Esophagus squamous epithelium (tissue), 4 donors: ENCODE measurements around the gene CLCN3.

ENCODE experiments used
- POLR2A ChIP-seq, 4 donors: fragments of 450-650 bp; IDR thresholded peaks; one replicate each; pipeline ENCODE4 v1.6.1; 2017; ENCODE audit warnings: antibody characterized with exemption in 4 of 4, mild to moderate bottlenecking in 4 of 4, moderate library complexity in 3 of 4
- TF ChIP-seq, protein P1 (sequence below), 6 experiments: fragments of 450-650 bp in 4 of 6; fragments of 200-600 bp in 2 of 6; sonication (generic) in 2 of 6; IDR thresholded peaks; one replicate each; pipeline ENCODE4 v1.5.1; 2016 to 2019; ENCODE audit warnings: antibody characterized with exemption in 6 of 6, mild to moderate bottlenecking in 4 of 6, moderate library complexity in 4 of 6

DNA sequence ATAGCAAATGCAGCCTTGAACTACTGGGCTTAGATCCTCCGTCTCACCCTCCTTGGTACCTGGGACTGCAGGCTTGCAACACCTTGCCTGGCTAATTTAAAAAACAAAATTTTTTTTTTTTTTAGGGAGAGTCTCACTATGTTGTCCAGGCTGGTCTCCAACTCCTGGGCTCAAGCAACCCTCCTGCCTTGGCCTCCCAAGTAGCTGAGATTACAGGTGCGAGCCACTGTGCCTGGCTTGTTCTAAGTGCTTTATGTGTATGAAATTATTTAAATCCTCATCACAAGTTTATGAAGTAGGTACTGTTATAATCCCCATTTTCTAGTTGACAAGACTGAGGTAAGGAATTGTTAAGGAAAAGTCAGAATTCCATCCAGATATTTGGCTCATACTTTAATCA, 43.0 kb downstream of the CLCN3 start:
- TF ChIP-seq, protein P1, sequence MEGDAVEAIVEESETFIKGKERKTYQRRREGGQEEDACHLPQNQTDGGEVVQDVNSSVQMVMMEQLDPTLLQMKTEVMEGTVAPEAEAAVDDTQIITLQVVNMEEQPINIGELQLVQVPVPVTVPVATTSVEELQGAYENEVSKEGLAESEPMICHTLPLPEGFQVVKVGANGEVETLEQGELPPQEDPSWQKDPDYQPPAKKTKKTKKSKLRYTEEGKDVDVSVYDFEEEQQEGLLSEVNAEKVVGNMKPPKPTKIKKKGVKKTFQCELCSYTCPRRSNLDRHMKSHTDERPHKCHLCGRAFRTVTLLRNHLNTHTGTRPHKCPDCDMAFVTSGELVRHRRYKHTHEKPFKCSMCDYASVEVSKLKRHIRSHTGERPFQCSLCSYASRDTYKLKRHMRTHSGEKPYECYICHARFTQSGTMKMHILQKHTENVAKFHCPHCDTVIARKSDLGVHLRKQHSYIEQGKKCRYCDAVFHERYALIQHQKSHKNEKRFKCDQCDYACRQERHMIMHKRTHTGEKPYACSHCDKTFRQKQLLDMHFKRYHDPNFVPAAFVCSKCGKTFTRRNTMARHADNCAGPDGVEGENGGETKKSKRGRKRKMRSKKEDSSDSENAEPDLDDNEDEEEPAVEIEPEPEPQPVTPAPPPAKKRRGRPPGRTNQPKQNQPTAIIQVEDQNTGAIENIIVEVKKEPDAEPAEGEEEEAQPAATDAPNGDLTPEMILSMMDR (IDR thresholded peaks at IDR 0.05), result no peak
- TF ChIP-seq POLR2A (IDR thresholded peaks at IDR 0.05), result no peak
